Measurements from ENCODE around the gene TIMM22.

DNA sequence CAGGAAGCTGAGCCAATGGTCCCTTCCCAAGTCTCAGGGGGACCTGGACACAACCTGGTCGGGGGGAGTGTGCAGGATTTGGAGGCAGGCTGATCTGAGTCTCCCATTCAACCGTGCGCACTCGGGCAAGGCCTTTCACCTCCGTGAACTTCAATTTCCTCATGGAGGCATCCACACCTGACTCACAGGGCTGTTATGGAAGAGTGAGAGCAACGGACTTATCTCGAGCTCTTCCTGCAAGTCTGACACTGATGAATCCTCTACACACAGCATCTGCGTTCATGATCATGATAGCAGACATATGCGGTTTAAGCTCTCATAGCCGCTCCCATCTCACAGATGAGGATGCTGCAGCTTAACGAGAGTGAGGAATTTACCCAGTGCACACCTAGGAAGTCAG, 21.6 kb downstream of the TIMM22 start:
- TF ChIP-seq POLR2A (IDR thresholded peaks at IDR 0.05; ENCODE audit: low read depth, low read length), result no peak
- TF ChIP-seq SPI1 (IDR thresholded peaks at IDR 0.05; ENCODE audit: low read depth, low read length), result no peak
- TF ChIP-seq TAF1 (IDR thresholded peaks at IDR 0.05; ENCODE audit: low read depth, low read length), result no peak
- no peak for TF ChIP-seq POLR2AphosphoS5 (IDR thresholded peaks at IDR 0.05; ENCODE audit: low read depth, low read length)
